Kidney (tissue), 14 donors: ENCODE results near the gene CCND1. TPM values are rescaled to one million over a fixed set of nuclear protein-coding genes. Genes with fewer than 3 reads are reported as not detected.

Experiments used
- DNase-seq, 5 donors: peaks; one replicate each; pipeline ENCODE4 v3.0.0-alpha.2; 2013 to 2020
- FAIRE-seq: peaks from 2 replicates; lab custom pipeline; 2012; peaks lifted over from hg19 to GRCh38; lab: Jason Lieb, UNC
- H3K27ac ChIP-seq, 2 donors: one replicate each; pipeline ENCODE4 v1.7.0; 2013; ENCODE audit warnings: low read depth in 2 of 2, low read length in 2 of 2, inconsistent platforms in 1 of 2
- H3K27me3 ChIP-seq: one replicate; pipeline ENCODE4 v1.7.1; 2013; ENCODE audit warnings: low read length, inconsistent platforms; ENCODE audit not compliant: control insufficient read depth, insufficient read depth
- H3K36me3 ChIP-seq, 3 donors: one replicate each; pipeline versions ENCODE4 v1.7.0 to v1.7.1; 2013; ENCODE audit warnings: low read length in 3 of 3, control low read depth in 1 of 3, inconsistent platforms in 1 of 3; ENCODE audit not compliant: insufficient read depth in 3 of 3, control insufficient read depth in 2 of 3
- H3K4me1 ChIP-seq, 3 donors: one replicate each; pipeline versions ENCODE4 v1.7.0 to v1.7.1; 2013; ENCODE audit warnings: low read length in 3 of 3, inconsistent platforms in 1 of 3, low read depth in 1 of 3; ENCODE audit not compliant: control insufficient read depth in 2 of 3, insufficient read depth in 2 of 3
- H3K4me3 ChIP-seq, 3 donors: one replicate each; pipeline versions ENCODE4 v1.7.0 to v1.8.1; 2013; ENCODE audit warnings: low read length in 3 of 3, control low read depth in 1 of 3, inconsistent platforms in 1 of 3
- H3K9ac ChIP-seq, 3 donors: one replicate each; pipeline versions ENCODE4 v1.7.0 to v1.7.1; 2013; ENCODE audit warnings: low read length in 3 of 3, control low read depth in 1 of 3, inconsistent platforms in 1 of 3
- H3K9me3 ChIP-seq, 3 donors: one replicate each; pipeline versions ENCODE4 v1.7.0 to v1.7.1; 2013; ENCODE audit warnings: low read length in 3 of 3, control low read depth in 1 of 3, inconsistent platforms in 1 of 3; ENCODE audit not compliant: control insufficient read depth in 2 of 3, insufficient read depth in 1 of 3
- intact Hi-C: fragments of 100-400 bp; cut with DNase I; formaldehyde crosslinking; loops from one replicate; pipeline ENCODE4 v1.11.1; 2022
- polyA plus RNA-seq: library from polyadenylated mRNA; stranded (reverse); fragments of 350-450 nt; fragmentation: Illumina TruSeq; extraction: RNeasy Lipid Tissue Mini Kit (QIAGEN cat#74804); gene quantifications from one replicate; pipeline ENCODE4 v1.2.3, GENCODE V29; 2014; ENCODE audit warnings: low read depth, low replicate concordance; ENCODE audit not compliant: insufficient read depth
- total RNA-seq: library from RNA; stranded (reverse); fragmentation: NEBNext Ultra II Directional; extraction: Animal tissue kit (Norgen Biotek cat#: 25700); gene quantifications from one replicate; pipeline ENCODE4 v1.2.1, GENCODE V29; 2021
- TF ChIP-seq, protein P1 (sequence below): IDR thresholded peaks from 3 replicates; pipeline ENCODE4 v1.5.1; 2012; ENCODE audit warnings: mild to moderate bottlenecking, moderate library complexity, borderline replicate concordance; ENCODE audit not compliant: insufficient read depth; ENCODE audit errors: extremely low read depth
- donor health status: control.
- donor health status: control.
- donor health status: control.
- donor health status: control.
- donor health status: control.
- donor health status: DM: yes; HTN: yes; CAD: no.
- donor health status: Normal renal cell carcinoma (clear cell type).

CCND1 gene
- total and polyA plus RNA-seq, 2 donors from 2014 or later, result 37.6 to 142 TPM

DNA sequence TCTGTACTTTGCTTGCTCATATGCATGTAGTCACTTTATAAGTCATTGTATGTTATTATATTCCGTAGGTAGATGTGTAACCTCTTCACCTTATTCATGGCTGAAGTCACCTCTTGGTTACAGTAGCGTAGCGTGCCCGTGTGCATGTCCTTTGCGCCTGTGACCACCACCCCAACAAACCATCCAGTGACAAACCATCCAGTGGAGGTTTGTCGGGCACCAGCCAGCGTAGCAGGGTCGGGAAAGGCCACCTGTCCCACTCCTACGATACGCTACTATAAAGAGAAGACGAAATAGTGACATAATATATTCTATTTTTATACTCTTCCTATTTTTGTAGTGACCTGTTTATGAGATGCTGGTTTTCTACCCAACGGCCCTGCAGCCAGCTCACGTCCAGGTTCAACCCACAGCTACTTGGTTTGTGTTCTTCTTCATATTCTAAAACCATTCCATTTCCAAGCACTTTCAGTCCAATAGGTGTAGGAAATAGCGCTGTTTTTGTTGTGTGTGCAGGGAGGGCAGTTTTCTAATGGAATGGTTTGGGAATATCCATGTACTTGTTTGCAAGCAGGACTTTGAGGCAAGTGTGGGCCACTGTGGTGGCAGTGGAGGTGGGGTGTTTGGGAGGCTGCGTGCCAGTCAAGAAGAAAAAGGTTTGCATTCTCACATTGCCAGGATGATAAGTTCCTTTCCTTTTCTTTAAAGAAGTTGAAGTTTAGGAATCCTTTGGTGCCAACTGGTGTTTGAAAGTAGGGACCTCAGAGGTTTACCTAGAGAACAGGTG is 11.1 kb downstream of the CCND1 start:
- no peak overlapping the region for H3K27ac ChIP-seq
- no peaks in the 10 kb centered on the region for H3K4me1 ChIP-seq
- TF ChIP-seq, protein P1, sequence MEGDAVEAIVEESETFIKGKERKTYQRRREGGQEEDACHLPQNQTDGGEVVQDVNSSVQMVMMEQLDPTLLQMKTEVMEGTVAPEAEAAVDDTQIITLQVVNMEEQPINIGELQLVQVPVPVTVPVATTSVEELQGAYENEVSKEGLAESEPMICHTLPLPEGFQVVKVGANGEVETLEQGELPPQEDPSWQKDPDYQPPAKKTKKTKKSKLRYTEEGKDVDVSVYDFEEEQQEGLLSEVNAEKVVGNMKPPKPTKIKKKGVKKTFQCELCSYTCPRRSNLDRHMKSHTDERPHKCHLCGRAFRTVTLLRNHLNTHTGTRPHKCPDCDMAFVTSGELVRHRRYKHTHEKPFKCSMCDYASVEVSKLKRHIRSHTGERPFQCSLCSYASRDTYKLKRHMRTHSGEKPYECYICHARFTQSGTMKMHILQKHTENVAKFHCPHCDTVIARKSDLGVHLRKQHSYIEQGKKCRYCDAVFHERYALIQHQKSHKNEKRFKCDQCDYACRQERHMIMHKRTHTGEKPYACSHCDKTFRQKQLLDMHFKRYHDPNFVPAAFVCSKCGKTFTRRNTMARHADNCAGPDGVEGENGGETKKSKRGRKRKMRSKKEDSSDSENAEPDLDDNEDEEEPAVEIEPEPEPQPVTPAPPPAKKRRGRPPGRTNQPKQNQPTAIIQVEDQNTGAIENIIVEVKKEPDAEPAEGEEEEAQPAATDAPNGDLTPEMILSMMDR, result no peak
- FAIRE-seq, result no peak
- intact Hi-C loops, result no loop called here
- no peaks in the 10 kb centered on the region for H3K27me3 ChIP-seq
- H3K4me3 ChIP-seq, result no peak overlapping the region
- H3K36me3 ChIP-seq, result peaks cover 0 to 37% (median 12%) of the 10 kb centered on the region in 3 donors
- peak in 1 of 5 donors; percentile 42 for DNase-seq
- H3K9me3 ChIP-seq, result no peaks in the 10 kb centered on the region
- no peak overlapping the region for H3K9ac ChIP-seq

DNA sequence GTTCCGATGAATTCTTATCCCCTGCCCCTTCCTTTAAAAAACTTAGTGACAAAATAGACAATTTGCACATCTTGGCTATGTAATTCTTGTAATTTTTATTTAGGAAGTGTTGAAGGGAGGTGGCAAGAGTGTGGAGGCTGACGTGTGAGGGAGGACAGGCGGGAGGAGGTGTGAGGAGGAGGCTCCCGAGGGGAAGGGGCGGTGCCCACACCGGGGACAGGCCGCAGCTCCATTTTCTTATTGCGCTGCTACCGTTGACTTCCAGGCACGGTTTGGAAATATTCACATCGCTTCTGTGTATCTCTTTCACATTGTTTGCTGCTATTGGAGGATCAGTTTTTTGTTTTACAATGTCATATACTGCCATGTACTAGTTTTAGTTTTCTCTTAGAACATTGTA is 12.0 kb downstream of the CCND1 start:
- no peaks in the 10 kb centered on the region for H3K4me1 ChIP-seq
- H3K9ac ChIP-seq, result no peak overlapping the region
- no peaks in the 10 kb centered on the region for H3K27me3 ChIP-seq
- DNase-seq (peak in 1 of 5 donors; percentile 38), FAIRE-seq (no peak)
- H3K4me3 ChIP-seq, result no peak overlapping the region
- H3K9me3 ChIP-seq, result no peaks in the 10 kb centered on the region
- peaks cover 0 to 36% (median 12%) of the 10 kb centered on the region in 3 donors for H3K36me3 ChIP-seq
- intact Hi-C loops, result no loop called here
- H3K27ac ChIP-seq, result no peak overlapping the region
- TF ChIP-seq, protein P1, result no peak

DNA sequence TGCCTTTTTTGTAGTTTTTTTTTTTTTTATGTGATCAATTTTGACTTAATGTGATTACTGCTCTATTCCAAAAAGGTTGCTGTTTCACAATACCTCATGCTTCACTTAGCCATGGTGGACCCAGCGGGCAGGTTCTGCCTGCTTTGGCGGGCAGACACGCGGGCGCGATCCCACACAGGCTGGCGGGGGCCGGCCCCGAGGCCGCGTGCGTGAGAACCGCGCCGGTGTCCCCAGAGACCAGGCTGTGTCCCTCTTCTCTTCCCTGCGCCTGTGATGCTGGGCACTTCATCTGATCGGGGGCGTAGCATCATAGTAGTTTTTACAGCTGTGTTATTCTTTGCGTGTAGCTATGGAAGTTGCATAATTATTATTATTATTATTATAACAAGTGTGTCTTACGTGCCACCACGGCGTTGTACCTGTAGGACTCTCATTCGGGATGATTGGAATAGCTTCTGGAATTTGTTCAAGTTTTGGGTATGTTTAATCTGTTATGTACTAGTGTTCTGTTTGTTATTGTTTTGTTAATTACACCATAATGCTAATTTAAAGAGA is 12.5 kb downstream of the CCND1 start:
- TF ChIP-seq, protein P1, result no peak
- Histone ChIP-seq H3K4me1 (no peaks in the 10 kb centered on the region), H3K9me3 (no peaks in the 10 kb centered on the region), H3K27me3 (no peaks in the 10 kb centered on the region), H3K4me3 (no peak overlapping the region), H3K36me3 (peaks cover 0 to 33% (median 12%) of the 10 kb centered on the region in 3 donors), H3K9ac (no peak overlapping the region), H3K27ac (no peak overlapping the region)
- intact Hi-C loops, result no loop called here
- DNase-seq (peak in 1 of 5 donors; percentile 68), FAIRE-seq (no peak)
